SH-SY5Y (cell line): ENCODE data around the gene CELF5.

Experiments
- GATA2 ChIP-seq: IDR thresholded peaks from 2 replicates; pipeline ENCODE4 v1.6.1; 2011; ENCODE audit warnings: mild to moderate bottlenecking, low read depth, low read length
- GATA3 ChIP-seq: IDR thresholded peaks from 2 replicates; pipeline ENCODE4 v1.6.1; 2011; ENCODE audit warnings: low read depth, mild to moderate bottlenecking, low read length, moderate library complexity

DNA sequence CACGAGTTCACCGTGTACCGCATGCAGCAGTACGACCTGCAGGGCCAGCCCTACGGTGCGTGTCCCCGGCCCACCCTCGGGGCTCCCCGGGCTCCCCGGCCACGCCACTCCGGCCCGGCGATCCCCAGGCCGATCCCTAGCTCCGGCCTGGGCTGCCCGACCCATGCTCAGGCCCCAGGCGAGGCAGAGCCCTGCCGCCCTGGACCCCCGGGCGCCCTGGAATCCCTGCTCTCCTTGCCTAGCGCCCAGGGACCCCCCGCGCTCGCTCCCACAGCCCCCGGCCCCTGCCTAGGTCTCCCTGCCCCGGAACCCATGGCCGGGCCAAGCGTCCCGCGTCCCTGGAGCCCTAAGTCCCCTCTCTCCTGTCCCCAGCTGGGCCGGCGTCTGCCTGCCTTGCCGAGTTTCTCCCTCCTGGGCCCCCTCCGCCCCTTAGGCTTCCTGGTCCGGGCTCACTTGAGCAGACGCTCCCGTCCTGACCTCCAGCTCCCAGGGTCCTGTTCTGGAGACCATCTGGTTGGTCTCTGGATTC lies 38.2 kb upstream of the CELF5 start:
- TF ChIP-seq GATA2 (no peak), GATA3 (no peak)
